Vagina (tissue), 2 donors: ENCODE results near the gene PPIL4. TPM values are rescaled to one million over a fixed set of nuclear protein-coding genes. Genes with fewer than 3 reads are reported as not detected.

ENCODE experiments used
- DNase-seq, 2 donors: peaks; one replicate each; pipeline ENCODE4 v3.0.0-alpha.2; 2017; ENCODE audit errors: extremely low spot score in 2 of 2
- H3K27ac ChIP-seq: fragments of 200-600 bp; sonication (generic); one replicate; pipeline ENCODE4 v1.5.1; 2019
- H3K27me3 ChIP-seq: fragments of 200-600 bp; sonication (generic); one replicate; pipeline ENCODE4 v1.5.1; 2019
- H3K36me3 ChIP-seq, 2 donors: fragments of 200-600 bp; sonication (generic); one replicate each; pipeline ENCODE4 v1.5.1; 2017 to 2019
- H3K4me1 ChIP-seq: fragments of 200-600 bp; sonication (generic); one replicate; pipeline ENCODE4 v1.5.1; 2019
- H3K4me3 ChIP-seq, 2 donors: fragments of 200-600 bp; sonication (generic); 1 replicate in 1 of 2; 2 replicates in 1 of 2; pipeline ENCODE4 v1.5.1; 2016 to 2019
- H3K9me3 ChIP-seq: fragments of 200-600 bp; sonication (generic); one replicate; pipeline ENCODE4 v1.5.1; 2019
- CTCF ChIP-seq, 3 experiments: fragments of 450-650 bp in 2 of 3; fragments of 200-600 bp in 1 of 3; sonication (generic) in 1 of 3; IDR thresholded peaks; one replicate each; pipeline ENCODE4 v1.5.1; 2017 to 2019; ENCODE audit warnings: antibody characterized with exemption in 3 of 3, mild to moderate bottlenecking in 2 of 3, moderate library complexity in 2 of 3
- POLR2A ChIP-seq, 2 donors: fragments of 450-650 bp; IDR thresholded peaks; one replicate each; pipeline ENCODE4 v1.6.1; 2017; ENCODE audit warnings: antibody characterized with exemption in 2 of 2, mild to moderate bottlenecking in 2 of 2, moderate library complexity in 2 of 2
- POLR2AphosphoS5 ChIP-seq, 2 donors: sonication (generic); formaldehyde crosslinking; IDR thresholded peaks; one replicate each; pipeline ENCODE4 v1.9.0; 2017; ENCODE audit warnings: antibody characterized with exemption in 2 of 2, mild to moderate bottlenecking in 2 of 2, low read depth in 1 of 2; ENCODE audit not compliant: insufficient read depth in 1 of 2
- intact Hi-C: fragments of 100-400 bp; cut with DNase I; formaldehyde crosslinking; loops from one replicate; pipeline ENCODE4 v1.15.1; 2023
- total RNA-seq: library from RNA; depleted of rRNA; stranded (reverse); fragments of >200 nt; gene quantifications from one replicate; pipeline ENCODE4 v1.2.3, GENCODE V29; 2016

Gene PPIL4
- total RNA-seq, 1 donor from 2014 or later, result 20.1 TPM

- H3K36me3 ChIP-seq, result peaks cover 0 to 16% of the 10 kb centered on the region in 2 donors
- no peak overlapping the region for H3K4me3 ChIP-seq
- H3K27me3 ChIP-seq, result no peaks in the 10 kb centered on the region
- H3K9me3 ChIP-seq, result no peaks in the 10 kb centered on the region
- no peaks in the 10 kb centered on the region for H3K4me1 ChIP-seq
- no peak overlapping the region for H3K27ac ChIP-seq
- intact Hi-C loops, result loop anchor here (10.0 kb wide), 3 partner anchors 76 to 476 kb away; partner anchors contain the start of gene TAB2
- no peak for DNase-seq
- no peak for TF ChIP-seq CTCF (IDR thresholded peaks at IDR 0.05)
- no peak for TF ChIP-seq POLR2AphosphoS5 (IDR thresholded peaks at IDR 0.05; ENCODE audit: insufficient read depth in 1 of 2, low read depth in 1 of 2)
- TF ChIP-seq POLR2A (IDR thresholded peaks at IDR 0.05), result no peak
Observed at GRCh38 chr6:149510793-149511512, 34.9 kb downstream of the PPIL4 start.

- no peaks in the 10 kb centered on the region for H3K4me1 ChIP-seq
- no peak for TF ChIP-seq CTCF (IDR thresholded peaks at IDR 0.05)
- TF ChIP-seq POLR2A (IDR thresholded peaks at IDR 0.05), result no peak
- no peak for TF ChIP-seq POLR2AphosphoS5 (IDR thresholded peaks at IDR 0.05; ENCODE audit: insufficient read depth in 1 of 2, low read depth in 1 of 2)
- peaks cover 0 to 16% of the 10 kb centered on the region in 2 donors for H3K36me3 ChIP-seq
- no peaks in the 10 kb centered on the region for H3K27me3 ChIP-seq
- no peaks in the 10 kb centered on the region for H3K9me3 ChIP-seq
- no peak for DNase-seq
- H3K4me3 ChIP-seq, result no peak overlapping the region
- no peak overlapping the region for H3K27ac ChIP-seq
- intact Hi-C loops, result no loop called here
Observed at GRCh38 chr6:149508485-149508884, 37.4 kb downstream of the PPIL4 start.

- intact Hi-C loops, result no loop called here
- H3K36me3 ChIP-seq, result no peaks in the 10 kb centered on the region
Observed at GRCh38 chr6:149503872-149504271, 42.0 kb downstream of the PPIL4 start.

GRCh38 chr6:149503276-149503675 lies 42.6 kb downstream of the PPIL4 start:
- H3K27me3 ChIP-seq, result no peaks in the 10 kb centered on the region
- TF ChIP-seq POLR2A (IDR thresholded peaks at IDR 0.05) (no peak), CTCF (IDR thresholded peaks at IDR 0.05) (no peak), POLR2AphosphoS5 (IDR thresholded peaks at IDR 0.05; ENCODE audit: insufficient read depth in 1 of 2, low read depth in 1 of 2) (no peak)
- intact Hi-C loops, result no loop called here
- no peaks in the 10 kb centered on the region for H3K9me3 ChIP-seq
- no peaks in the 10 kb centered on the region for H3K4me1 ChIP-seq
- no peak for DNase-seq
- no peak overlapping the region for H3K27ac ChIP-seq
- H3K4me3 ChIP-seq, result no peak overlapping the region
- no peaks in the 10 kb centered on the region for H3K36me3 ChIP-seq

More at GRCh38 chr6:149503872-149504271, 42.0 kb downstream of the PPIL4 start:
- Histone ChIP-seq H3K4me3 (no peak overlapping the region), H3K27me3 (no peaks in the 10 kb centered on the region), H3K9me3 (no peaks in the 10 kb centered on the region), H3K27ac (no peak overlapping the region), H3K4me1 (no peaks in the 10 kb centered on the region)
- no peak for DNase-seq
- no peak for TF ChIP-seq POLR2AphosphoS5 (IDR thresholded peaks at IDR 0.05; ENCODE audit: insufficient read depth in 1 of 2, low read depth in 1 of 2)
- TF ChIP-seq CTCF (IDR thresholded peaks at IDR 0.05), result no peak
- no peak for TF ChIP-seq POLR2A (IDR thresholded peaks at IDR 0.05)

- TF ChIP-seq POLR2AphosphoS5 (IDR thresholded peaks at IDR 0.05; ENCODE audit: insufficient read depth in 1 of 2, low read depth in 1 of 2) (no peak), POLR2A (IDR thresholded peaks at IDR 0.05) (no peak), CTCF (IDR thresholded peaks at IDR 0.05) (no peak)
- DNase-seq, result no peak
- Histone ChIP-seq H3K4me3 (no peak overlapping the region), H3K4me1 (no peaks in the 10 kb centered on the region), H3K9me3 (no peaks in the 10 kb centered on the region), H3K27me3 (no peaks in the 10 kb centered on the region), H3K27ac (no peak overlapping the region), H3K36me3 (no peaks in the 10 kb centered on the region)
- intact Hi-C loops, result no loop called here
Observed at GRCh38 chr6:149501768-149502167, 44.1 kb downstream of the PPIL4 start.
